HG02623 (cell line): ENCODE measurements around the gene CFAP299.

Experiments
- ATAC-seq: cut with Tn5 transposase; IDR thresholded peaks from one replicate; pipeline ENCODE4 v1.9.1; 2021; ENCODE audit warnings: moderate library complexity; ENCODE audit not compliant: unreplicated experiment

CFAP299 gene

GRCh38 chr4:80911458-80911857 lies 575.9 kb downstream of the CFAP299 start:
- ATAC-seq: peak; percentile 37

- no peak for ATAC-seq
Measured at GRCh38 chr4:80912350-80912749, 576.8 kb downstream of the CFAP299 start.

GRCh38 chr4:80913381-80913780 lies 577.9 kb downstream of the CFAP299 start:
- ATAC-seq: peak; percentile 71

- no peak for ATAC-seq
Measured at GRCh38 chr4:80916770-80917169, 581.2 kb downstream of the CFAP299 start.

GRCh38 chr4:80918004-80918403 lies 582.5 kb downstream of the CFAP299 start:
- ATAC-seq: no peak

- ATAC-seq: no peak
Measured at GRCh38 chr4:80921441-80921840, 585.9 kb downstream of the CFAP299 start.

- ATAC-seq: no peak
Measured at GRCh38 chr4:80922941-80923340, 587.4 kb downstream of the CFAP299 start.

- ATAC-seq: no peak
Measured at GRCh38 chr4:80925293-80925692, 589.8 kb downstream of the CFAP299 start.

- no peak for ATAC-seq
Measured at GRCh38 chr4:80926446-80926845, 590.9 kb downstream of the CFAP299 start.

- ATAC-seq: no peak
Measured at GRCh38 chr4:80926891-80927290, 591.4 kb downstream of the CFAP299 start.

- ATAC-seq: no peak
Measured at GRCh38 chr4:80927420-80927819, 591.9 kb downstream of the CFAP299 start.

- no peak for ATAC-seq
Measured at GRCh38 chr4:80931631-80932081, 596.1 kb downstream of the CFAP299 start.

- ATAC-seq: no peak
Measured at GRCh38 chr4:80948141-80948540, 612.6 kb downstream of the CFAP299 start.

- no peak for ATAC-seq
Measured at GRCh38 chr4:80948995-80949394, 613.5 kb downstream of the CFAP299 start.

GRCh38 chr4:80956421-80956820 lies 620.9 kb downstream of the CFAP299 start:
- ATAC-seq: no peak

GRCh38 chr4:80963051-80963450 lies 627.5 kb downstream of the CFAP299 start:
- no peak for ATAC-seq

- ATAC-seq: no peak
Measured at GRCh38 chr4:80967346-80967745, 631.8 kb downstream of the CFAP299 start.

- ATAC-seq: no peak
Measured at GRCh38 chr4:80980239-80980638, 644.7 kb downstream of the CFAP299 start.

- ATAC-seq: no peak
Measured at GRCh38 chr4:80986011-80986410, 650.5 kb downstream of the CFAP299 start.

- peak; percentile 56 for ATAC-seq
Measured at GRCh38 chr4:80989921-80990544, 654.5 kb downstream of the CFAP299 start.

- peak; percentile 47 for ATAC-seq
Measured at GRCh38 chr4:80990851-80991250, 655.3 kb downstream of the CFAP299 start.

GRCh38 chr4:80999943-81000342 lies 664.4 kb downstream of the CFAP299 start:
- no peak for ATAC-seq

- ATAC-seq: peak; percentile 97
Measured at GRCh38 chr4:81003597-81004111, 668.1 kb downstream of the CFAP299 start.
